Measurements from ENCODE around the gene MPV17.
A peak's percentile ranks its signal among the peaks of the same experiment; 100 is the strongest.
"Not testable (repeated sequence)": the region's sequence is repeated elsewhere in the genome, so short reads cannot be mapped to it uniquely, and the experiment has no call there.

MPV17 gene

GRCh38 chr2:27298391-27299080 lies 24.4 kb downstream of the MPV17 start:
- DNase-seq (ENCODE audit: low spot score): no peak

GRCh38 chr2:27297195-27297594 lies 25.7 kb downstream of the MPV17 start:
- DNase-seq (ENCODE audit: low spot score): no peak

GRCh38 chr2:27296481-27296880 lies 26.4 kb downstream of the MPV17 start:
- DNase-seq (ENCODE audit: low spot score): no peak

GRCh38 chr2:27294928-27295327 lies 28.0 kb downstream of the MPV17 start:
- DNase-seq (ENCODE audit: low spot score): no peak

GRCh38 chr2:27291865-27292264 lies 31.0 kb downstream of the MPV17 start:
- peak; percentile 34 for DNase-seq (ENCODE audit: low spot score)

GRCh38 chr2:27290549-27290948 lies 32.3 kb downstream of the MPV17 start:
- no peak for DNase-seq (ENCODE audit: low spot score)

GRCh38 chr2:27288610-27289009 lies 34.3 kb downstream of the MPV17 start:
- DNase-seq (ENCODE audit: low spot score): no peak

GRCh38 chr2:27285481-27285880 lies 37.4 kb downstream of the MPV17 start:
- DNase-seq (ENCODE audit: low spot score): no peak

GRCh38 chr2:27284996-27285395 lies 37.9 kb downstream of the MPV17 start:
- DNase-seq (ENCODE audit: low spot score): no peak

GRCh38 chr2:27282892-27283291 lies 40.0 kb downstream of the MPV17 start:
- DNase-seq (ENCODE audit: low spot score): no peak

- no peak for DNase-seq (ENCODE audit: low spot score)
These were observed 40.9 kb downstream of the MPV17 start, which contains the start of gene TRIM54 for GRCh38 chr2:27281855-27282559. TRIM54 (plus strand) TSS chr2:27282429; CDS start chr2:27282732, 303 bp downstream.

- no peak for DNase-seq (ENCODE audit: low spot score)
These were observed 41.5 kb downstream of the MPV17 start for GRCh38 chr2:27281442-27281841.

- no peak for DNase-seq (ENCODE audit: low spot score)
These were observed 42.1 kb downstream of the MPV17 start for GRCh38 chr2:27280826-27281225.

- DNase-seq (ENCODE audit: low spot score): no peak
These were observed 44.9 kb downstream of the MPV17 start for GRCh38 chr2:27278010-27278409.

- no peak for DNase-seq (ENCODE audit: low spot score)
These were observed 47.4 kb downstream of the MPV17 start, which contains the start of gene DNAJC5G for GRCh38 chr2:27275211-27276150. DNAJC5G (plus strand) TSS chr2:27275433; CDS start chr2:27276729, 1,296 bp downstream.

- not testable (repeated sequence) for DNase-seq (ENCODE audit: low spot score)
These were observed 50.1 kb downstream of the MPV17 start for GRCh38 chr2:27272537-27273522.

GRCh38 chr2:27271631-27272340 lies 51.1 kb downstream of the MPV17 start:
- DNase-seq (ENCODE audit: low spot score): no peak

- DNase-seq (ENCODE audit: low spot score): no peak
These were observed 52.2 kb downstream of the MPV17 start for GRCh38 chr2:27270670-27271069.

- no peak for DNase-seq (ENCODE audit: low spot score)
These were observed 52.8 kb downstream of the MPV17 start for GRCh38 chr2:27270131-27270530.

GRCh38 chr2:27268296-27268695 lies 54.6 kb downstream of the MPV17 start:
- not testable (repeated sequence) for DNase-seq (ENCODE audit: low spot score)

- DNase-seq (ENCODE audit: low spot score): no peak
These were observed 57.4 kb downstream of the MPV17 start for GRCh38 chr2:27265536-27265870.
